Nephron progenitor cell (in vitro differentiated cells): ENCODE measurements around the gene RCSD1.
A peak's percentile ranks its signal among the peaks of the same experiment; 100 is the strongest.

Experiments
- DNase-seq: peaks from one replicate; pipeline ENCODE4 v3.0.0; 2021
- H3K27ac Mint-ChIP-seq: 2 replicates; pipeline ENCODE4 v1.8.0; 2021; ENCODE audit warnings: mild to moderate bottlenecking, moderate library complexity, mixed read lengths
- H3K27me3 Mint-ChIP-seq: 2 replicates; pipeline ENCODE4 v1.8.0; 2021; ENCODE audit warnings: mild to moderate bottlenecking, low read depth, mixed read lengths; ENCODE audit not compliant: poor library complexity
- H3K36me3 Mint-ChIP-seq: 2 replicates; pipeline ENCODE4 v1.8.0; 2021; ENCODE audit warnings: low read depth, mixed read lengths
- H3K4me1 Mint-ChIP-seq: 2 replicates; pipeline ENCODE4 v1.8.0; 2021; ENCODE audit warnings: mixed read lengths
- H3K4me3 Mint-ChIP-seq: 2 replicates; pipeline ENCODE4 v1.8.0; 2021; ENCODE audit warnings: mild to moderate bottlenecking, moderate library complexity, mixed read lengths
- H3K9me3 Mint-ChIP-seq: 2 replicates; pipeline ENCODE4 v1.8.0; 2021; ENCODE audit warnings: mild to moderate bottlenecking, moderate library complexity, mixed read lengths
- TF ChIP-seq, protein P1 (sequence below): fragments of 200-600 bp; sonication (generic); IDR thresholded peaks from 2 replicates; pipeline ENCODE4 v1.5.0; 2021; ENCODE audit warnings: antibody characterized with exemption

The RCSD1 gene

DNA sequence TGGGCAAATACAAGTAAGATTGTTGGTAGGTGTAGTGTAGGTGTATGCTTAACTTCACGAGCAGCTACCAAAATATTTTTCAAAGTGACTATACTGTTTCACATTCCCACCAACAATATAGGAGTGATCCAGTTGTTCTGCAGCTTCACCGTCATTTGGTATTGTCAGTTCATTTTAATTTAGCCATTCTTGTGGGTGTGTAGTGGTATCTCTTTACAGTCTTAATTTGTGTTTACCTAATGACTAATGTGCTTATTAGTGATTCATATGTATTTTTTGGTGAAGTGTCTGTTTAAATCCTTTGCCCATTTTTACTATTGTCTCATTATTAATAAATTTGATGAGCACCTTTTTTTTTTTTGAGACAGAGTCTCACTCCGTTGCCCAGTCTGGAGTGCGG lies 35.4 kb downstream of the RCSD1 start:
- H3K36me3 Mint-ChIP-seq = no peaks in the 10 kb centered on the region
- no peaks in the 10 kb centered on the region for H3K9me3 Mint-ChIP-seq
- peaks cover 4% of the 10 kb centered on the region for H3K27me3 Mint-ChIP-seq
- no peak overlapping the region for H3K27ac Mint-ChIP-seq
- DNase-seq = no peak
- TF ChIP-seq, protein P1, sequence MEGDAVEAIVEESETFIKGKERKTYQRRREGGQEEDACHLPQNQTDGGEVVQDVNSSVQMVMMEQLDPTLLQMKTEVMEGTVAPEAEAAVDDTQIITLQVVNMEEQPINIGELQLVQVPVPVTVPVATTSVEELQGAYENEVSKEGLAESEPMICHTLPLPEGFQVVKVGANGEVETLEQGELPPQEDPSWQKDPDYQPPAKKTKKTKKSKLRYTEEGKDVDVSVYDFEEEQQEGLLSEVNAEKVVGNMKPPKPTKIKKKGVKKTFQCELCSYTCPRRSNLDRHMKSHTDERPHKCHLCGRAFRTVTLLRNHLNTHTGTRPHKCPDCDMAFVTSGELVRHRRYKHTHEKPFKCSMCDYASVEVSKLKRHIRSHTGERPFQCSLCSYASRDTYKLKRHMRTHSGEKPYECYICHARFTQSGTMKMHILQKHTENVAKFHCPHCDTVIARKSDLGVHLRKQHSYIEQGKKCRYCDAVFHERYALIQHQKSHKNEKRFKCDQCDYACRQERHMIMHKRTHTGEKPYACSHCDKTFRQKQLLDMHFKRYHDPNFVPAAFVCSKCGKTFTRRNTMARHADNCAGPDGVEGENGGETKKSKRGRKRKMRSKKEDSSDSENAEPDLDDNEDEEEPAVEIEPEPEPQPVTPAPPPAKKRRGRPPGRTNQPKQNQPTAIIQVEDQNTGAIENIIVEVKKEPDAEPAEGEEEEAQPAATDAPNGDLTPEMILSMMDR = no peak
- H3K4me1 Mint-ChIP-seq = peaks cover 49% of the 10 kb centered on the region
- H3K4me3 Mint-ChIP-seq = no peak overlapping the region

DNA sequence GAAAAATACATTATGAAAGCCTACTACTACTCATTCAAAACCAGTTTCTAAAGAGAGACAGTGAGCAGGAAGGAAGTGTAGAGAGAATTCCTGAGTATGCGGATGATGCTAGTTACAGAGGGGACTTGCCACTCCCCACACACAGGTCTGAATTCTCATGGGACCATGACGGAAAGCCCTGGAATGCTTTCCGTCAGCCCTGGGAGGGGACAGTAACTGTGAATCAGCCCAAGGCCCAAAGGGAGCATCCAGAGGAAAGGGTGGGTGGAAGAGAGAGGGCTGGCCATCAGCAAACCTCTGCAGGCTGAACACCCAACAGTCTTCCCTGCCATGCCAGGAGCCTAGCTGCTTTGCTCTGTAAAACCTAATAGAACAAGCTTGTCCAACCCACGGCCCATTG lies 36.4 kb downstream of the RCSD1 start:
- no peaks in the 10 kb centered on the region for H3K36me3 Mint-ChIP-seq
- H3K4me1 Mint-ChIP-seq = peaks cover 57% of the 10 kb centered on the region
- no peak overlapping the region for H3K4me3 Mint-ChIP-seq
- peaks cover 1% of the 10 kb centered on the region for H3K27me3 Mint-ChIP-seq
- TF ChIP-seq, protein P1 = no peak
- H3K9me3 Mint-ChIP-seq = no peaks in the 10 kb centered on the region
- no peak for DNase-seq
- no peak overlapping the region for H3K27ac Mint-ChIP-seq

DNA sequence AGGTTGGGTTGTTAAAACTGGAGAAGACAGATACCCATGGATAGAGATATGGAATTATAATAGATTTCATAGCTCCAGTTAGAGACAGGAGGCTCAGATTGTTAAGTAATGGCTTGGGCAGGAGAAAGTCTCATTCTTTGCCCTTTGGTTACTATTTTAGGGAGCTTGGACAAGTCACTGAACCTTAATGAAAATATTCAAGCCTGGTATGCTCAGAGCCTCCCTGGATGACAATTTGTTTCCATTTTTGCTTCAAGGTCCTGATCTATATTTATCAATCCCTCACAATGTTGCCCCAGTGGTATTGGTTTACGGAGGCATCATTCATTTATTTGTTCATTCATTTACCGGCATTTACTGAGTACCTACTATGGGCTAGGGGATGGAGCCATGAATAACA lies 37.5 kb downstream of the RCSD1 start:
- Mint-ChIP-seq H3K9me3 (no peaks in the 10 kb centered on the region), H3K27me3 (peaks cover 4% of the 10 kb centered on the region), H3K27ac (no peak overlapping the region), H3K4me3 (no peak overlapping the region), H3K4me1 (peaks cover 56% of the 10 kb centered on the region), H3K36me3 (no peaks in the 10 kb centered on the region)
- TF ChIP-seq, protein P1 = no peak
- DNase-seq = no peak

DNA sequence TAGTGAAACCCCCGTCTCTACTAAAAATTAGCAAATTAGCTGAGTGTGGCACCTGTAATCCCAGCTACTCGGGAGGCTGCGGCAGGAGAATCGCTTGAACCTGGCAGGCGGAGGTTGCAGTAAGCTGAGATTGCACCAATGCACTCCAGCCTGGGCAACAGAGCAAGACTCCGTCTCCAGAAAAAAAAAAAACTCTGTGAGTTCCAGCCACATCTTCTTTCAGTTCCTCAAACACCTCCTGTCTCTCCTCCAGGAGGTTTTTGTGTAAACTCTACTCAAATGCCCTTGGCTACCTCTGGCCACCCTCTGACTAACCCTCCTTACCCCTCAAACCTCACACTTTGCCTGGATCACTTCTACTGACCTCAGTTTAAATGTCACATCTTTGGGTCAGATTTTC lies 38.1 kb downstream of the RCSD1 start:
- H3K27ac Mint-ChIP-seq = no peak overlapping the region
- no peak overlapping the region for H3K4me3 Mint-ChIP-seq
- H3K9me3 Mint-ChIP-seq = no peaks in the 10 kb centered on the region
- H3K27me3 Mint-ChIP-seq = peaks cover 5% of the 10 kb centered on the region
- H3K4me1 Mint-ChIP-seq = peaks cover 50% of the 10 kb centered on the region
- H3K36me3 Mint-ChIP-seq = no peaks in the 10 kb centered on the region
- TF ChIP-seq, protein P1 = no peak
- no peak for DNase-seq

DNA sequence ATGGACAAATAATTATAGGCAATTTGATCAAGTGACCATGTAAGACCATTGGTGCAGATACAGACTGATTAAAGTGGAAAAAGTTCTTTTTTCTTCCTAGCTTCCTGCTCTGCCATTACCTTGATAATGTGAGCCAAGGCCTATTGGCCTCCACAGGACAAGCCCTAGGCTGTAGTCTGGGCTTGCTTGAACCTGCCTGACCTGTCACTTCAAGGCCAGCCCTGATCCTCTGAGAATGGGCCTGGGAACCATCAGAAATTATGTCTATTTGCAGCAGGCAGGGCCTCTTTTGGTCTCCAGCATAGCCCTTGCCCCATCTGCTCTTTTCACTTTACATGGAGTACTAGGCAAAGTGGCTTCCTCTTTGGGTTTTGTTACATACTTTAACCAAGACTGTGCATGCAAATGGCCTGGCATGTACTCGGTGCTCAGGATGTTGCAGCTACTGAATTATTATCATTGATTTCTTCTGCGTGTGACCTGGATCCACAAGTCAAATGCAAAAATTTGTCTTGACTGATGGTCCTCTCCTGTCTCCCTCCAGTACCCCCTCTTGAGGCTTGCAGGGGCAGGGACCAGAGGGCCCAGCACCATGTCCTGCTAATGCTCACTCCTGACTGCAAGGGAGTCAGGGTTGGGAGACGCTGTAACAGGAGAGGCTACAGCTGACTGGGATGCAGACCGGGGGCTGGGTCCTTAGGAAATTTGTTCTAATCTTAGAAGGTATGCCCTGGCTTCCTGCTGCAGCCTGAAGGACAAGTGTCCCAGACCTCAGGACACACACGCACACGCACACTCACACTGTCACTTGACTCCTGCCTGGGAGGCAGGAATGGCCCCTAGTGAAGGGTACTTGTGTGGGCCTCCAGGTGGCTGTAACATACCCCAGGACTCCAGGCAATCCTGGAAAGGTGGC lies 39.4 kb downstream of the RCSD1 start:
- TF ChIP-seq, protein P1 = no peak
- peaks cover 8% of the 10 kb centered on the region for H3K27me3 Mint-ChIP-seq
- H3K4me1 Mint-ChIP-seq = peaks cover 44% of the 10 kb centered on the region
- H3K4me3 Mint-ChIP-seq = no peak overlapping the region
- no peaks in the 10 kb centered on the region for H3K9me3 Mint-ChIP-seq
- DNase-seq = no peak
- H3K36me3 Mint-ChIP-seq = no peaks in the 10 kb centered on the region
- H3K27ac Mint-ChIP-seq = peak overlapping the region; percentile 42

DNA sequence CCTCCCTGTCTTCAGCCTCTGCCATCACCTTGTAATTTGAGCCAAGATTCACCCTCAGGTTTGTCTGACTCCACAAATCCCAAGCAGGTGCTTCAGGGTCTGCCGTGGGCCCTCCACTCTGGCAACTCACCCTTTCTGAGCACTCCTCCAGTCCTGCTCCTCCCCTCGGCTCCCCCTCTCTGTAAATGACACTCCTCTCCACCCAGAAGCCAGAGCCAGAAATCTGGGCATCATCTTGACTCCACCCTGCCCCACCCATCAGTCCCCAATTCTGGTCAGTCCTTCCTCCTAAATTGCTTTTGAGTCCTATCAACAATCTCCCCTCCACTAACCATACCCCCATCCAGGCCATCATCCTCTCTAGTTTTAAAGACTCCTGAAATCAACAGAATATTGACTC lies 40.5 kb downstream of the RCSD1 start:
- Mint-ChIP-seq H3K9me3 (no peaks in the 10 kb centered on the region), H3K27me3 (peaks cover 8% of the 10 kb centered on the region), H3K4me3 (no peak overlapping the region), H3K4me1 (peaks cover 39% of the 10 kb centered on the region), H3K27ac (peak overlapping the region; percentile 33), H3K36me3 (no peaks in the 10 kb centered on the region)
- TF ChIP-seq, protein P1 = no peak
- DNase-seq = no peak
